Activated T-helper 9 cell treated with anti-CD3 and anti-CD28 coated beads, Interleukin-2, amount 50 U/mL, for 16 hours (primary cell): Measurements from ENCODE around the gene HMCES.

Experiments
- DNase-seq: peaks from one replicate; pipeline ENCODE4 v3.0.0-alpha.2; 2020; ENCODE audit warnings: low read depth

The HMCES gene

GRCh38 chr3:129278439-129278965 is at the start of gene HMCES:
Gene HMCES (plus strand): TSS chr3:129278870. CDS start chr3:129279733, 863 bp downstream.
- DNase-seq, result peak; percentile 92

- no peak for DNase-seq
Measured at GRCh38 chr3:129228891-129229585, 49.6 kb upstream of the HMCES start.

GRCh38 chr3:129230311-129231019 is 48.2 kb upstream of the HMCES start:
- DNase-seq, result no peak

GRCh38 chr3:129231331-129232119 is 47.1 kb upstream of the HMCES start:
- no peak for DNase-seq

- DNase-seq, result no peak
Measured at GRCh38 chr3:129233538-129233937, 45.1 kb upstream of the HMCES start.

- no peak for DNase-seq
Measured at GRCh38 chr3:129234441-129234840, 44.2 kb upstream of the HMCES start.

GRCh38 chr3:129235344-129235917 is 43.2 kb upstream of the HMCES start:
- DNase-seq, result no peak

- DNase-seq, result no peak
Measured at GRCh38 chr3:129238945-129239705, 39.5 kb upstream of the HMCES start.

- DNase-seq, result no peak
Measured at GRCh38 chr3:129239991-129240390, 38.7 kb upstream of the HMCES start.

GRCh38 chr3:129240436-129240835 is 38.2 kb upstream of the HMCES start:
- no peak for DNase-seq

GRCh38 chr3:129245141-129245540 is 33.5 kb upstream of the HMCES start:
- no peak for DNase-seq

GRCh38 chr3:129245641-129246306 is 32.9 kb upstream of the HMCES start:
- peak; percentile 38 for DNase-seq

GRCh38 chr3:129246636-129247035 is 32.0 kb upstream of the HMCES start:
- no peak for DNase-seq

GRCh38 chr3:129248286-129248979 is 30.2 kb upstream of the HMCES start:
- DNase-seq, result no peak

- peak; percentile 82 for DNase-seq
Measured at GRCh38 chr3:129249284-129250065, 29.2 kb upstream of the HMCES start, which contains the start of gene COPG1. Gene COPG1 (plus strand): TSS chr3:129249606. CDS start chr3:129249710, 104 bp downstream.

GRCh38 chr3:129252748-129253147 is 25.9 kb upstream of the HMCES start:
- no peak for DNase-seq

GRCh38 chr3:129254536-129255230 is 24.0 kb upstream of the HMCES start:
- DNase-seq, result no peak

GRCh38 chr3:129256270-129256669 is 22.4 kb upstream of the HMCES start:
- no peak for DNase-seq

- no peak for DNase-seq
Measured at GRCh38 chr3:129257609-129258008, 21.1 kb upstream of the HMCES start.
